Nephron progenitor cell (in vitro differentiated cells): ENCODE results near the gene CA14.
"Not testable (repeated sequence)": the region's sequence is repeated elsewhere in the genome, so short reads cannot be mapped to it uniquely, and the experiment has no call there.

Source experiments
- DNase-seq: peaks from one replicate; pipeline ENCODE4 v3.0.0; 2021
- H3K27ac Mint-ChIP-seq: 2 replicates; pipeline ENCODE4 v1.8.0; 2021; ENCODE audit warnings: mild to moderate bottlenecking, moderate library complexity, mixed read lengths
- H3K27me3 Mint-ChIP-seq: 2 replicates; pipeline ENCODE4 v1.8.0; 2021; ENCODE audit warnings: mild to moderate bottlenecking, low read depth, mixed read lengths; ENCODE audit not compliant: poor library complexity
- H3K36me3 Mint-ChIP-seq: 2 replicates; pipeline ENCODE4 v1.8.0; 2021; ENCODE audit warnings: low read depth, mixed read lengths
- H3K4me1 Mint-ChIP-seq: 2 replicates; pipeline ENCODE4 v1.8.0; 2021; ENCODE audit warnings: mixed read lengths
- H3K4me3 Mint-ChIP-seq: 2 replicates; pipeline ENCODE4 v1.8.0; 2021; ENCODE audit warnings: mild to moderate bottlenecking, moderate library complexity, mixed read lengths
- H3K9me3 Mint-ChIP-seq: 2 replicates; pipeline ENCODE4 v1.8.0; 2021; ENCODE audit warnings: mild to moderate bottlenecking, moderate library complexity, mixed read lengths
- TF ChIP-seq, protein P1 (sequence below): fragments of 200-600 bp; sonication (generic); IDR thresholded peaks from 2 replicates; pipeline ENCODE4 v1.5.0; 2021; ENCODE audit warnings: antibody characterized with exemption

The CA14 gene

DNA sequence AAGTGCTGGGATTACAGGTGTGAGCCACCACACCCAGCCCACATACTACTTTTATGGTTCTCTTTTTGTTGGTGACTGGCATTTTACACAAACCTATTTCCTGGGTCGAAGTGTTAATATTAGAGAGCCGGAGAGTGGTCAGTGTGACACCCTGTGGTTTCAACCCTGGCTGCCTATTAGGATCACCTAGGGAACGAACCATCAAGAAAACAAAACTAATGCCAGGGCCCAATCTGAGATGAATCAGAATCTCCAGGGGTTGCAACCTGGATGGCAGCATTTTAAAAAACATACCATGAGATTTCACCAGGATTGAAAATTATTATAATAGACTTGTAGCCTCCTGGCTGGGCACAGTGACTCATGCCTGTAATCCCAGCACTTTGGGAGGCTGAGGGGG, 42.1 kb downstream of the CA14 start:
- peak overlapping the region; percentile 25 for H3K27ac Mint-ChIP-seq
- TF ChIP-seq, protein P1, sequence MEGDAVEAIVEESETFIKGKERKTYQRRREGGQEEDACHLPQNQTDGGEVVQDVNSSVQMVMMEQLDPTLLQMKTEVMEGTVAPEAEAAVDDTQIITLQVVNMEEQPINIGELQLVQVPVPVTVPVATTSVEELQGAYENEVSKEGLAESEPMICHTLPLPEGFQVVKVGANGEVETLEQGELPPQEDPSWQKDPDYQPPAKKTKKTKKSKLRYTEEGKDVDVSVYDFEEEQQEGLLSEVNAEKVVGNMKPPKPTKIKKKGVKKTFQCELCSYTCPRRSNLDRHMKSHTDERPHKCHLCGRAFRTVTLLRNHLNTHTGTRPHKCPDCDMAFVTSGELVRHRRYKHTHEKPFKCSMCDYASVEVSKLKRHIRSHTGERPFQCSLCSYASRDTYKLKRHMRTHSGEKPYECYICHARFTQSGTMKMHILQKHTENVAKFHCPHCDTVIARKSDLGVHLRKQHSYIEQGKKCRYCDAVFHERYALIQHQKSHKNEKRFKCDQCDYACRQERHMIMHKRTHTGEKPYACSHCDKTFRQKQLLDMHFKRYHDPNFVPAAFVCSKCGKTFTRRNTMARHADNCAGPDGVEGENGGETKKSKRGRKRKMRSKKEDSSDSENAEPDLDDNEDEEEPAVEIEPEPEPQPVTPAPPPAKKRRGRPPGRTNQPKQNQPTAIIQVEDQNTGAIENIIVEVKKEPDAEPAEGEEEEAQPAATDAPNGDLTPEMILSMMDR, result no peak
- DNase-seq, result no peak
- peaks cover 71% of the 10 kb centered on the region for H3K36me3 Mint-ChIP-seq
- H3K4me3 Mint-ChIP-seq, result no peak overlapping the region
- H3K4me1 Mint-ChIP-seq, result peaks cover 18% of the 10 kb centered on the region
- no peaks in the 10 kb centered on the region for H3K27me3 Mint-ChIP-seq
- no peaks in the 10 kb centered on the region for H3K9me3 Mint-ChIP-seq

DNA sequence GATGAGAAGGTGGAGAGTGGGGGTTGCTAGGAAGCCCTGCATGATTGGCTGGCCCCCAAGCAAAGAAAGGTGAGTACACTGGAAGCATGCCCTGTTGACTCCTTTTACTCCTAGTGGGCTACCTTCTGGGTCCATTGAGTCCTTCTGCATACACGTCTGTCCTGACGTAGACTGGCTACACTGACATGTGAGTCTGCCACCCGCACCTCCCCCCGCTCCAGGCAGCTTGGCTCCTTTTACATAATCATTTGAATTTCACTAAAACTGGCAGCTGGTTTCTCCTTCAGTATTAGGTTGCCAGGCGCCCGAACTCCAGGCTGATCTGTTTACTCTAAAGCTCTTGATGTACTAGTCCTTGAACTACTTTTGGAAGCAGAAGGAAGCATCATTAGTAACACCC, 44.8 kb downstream of the CA14 start:
- TF ChIP-seq, protein P1, result no peak
- no peaks in the 10 kb centered on the region for H3K4me1 Mint-ChIP-seq
- H3K9me3 Mint-ChIP-seq, result no peaks in the 10 kb centered on the region
- H3K4me3 Mint-ChIP-seq, result no peak overlapping the region
- no peaks in the 10 kb centered on the region for H3K27me3 Mint-ChIP-seq
- DNase-seq, result no peak
- no peak overlapping the region for H3K27ac Mint-ChIP-seq
- peaks cover 61% of the 10 kb centered on the region for H3K36me3 Mint-ChIP-seq

DNA sequence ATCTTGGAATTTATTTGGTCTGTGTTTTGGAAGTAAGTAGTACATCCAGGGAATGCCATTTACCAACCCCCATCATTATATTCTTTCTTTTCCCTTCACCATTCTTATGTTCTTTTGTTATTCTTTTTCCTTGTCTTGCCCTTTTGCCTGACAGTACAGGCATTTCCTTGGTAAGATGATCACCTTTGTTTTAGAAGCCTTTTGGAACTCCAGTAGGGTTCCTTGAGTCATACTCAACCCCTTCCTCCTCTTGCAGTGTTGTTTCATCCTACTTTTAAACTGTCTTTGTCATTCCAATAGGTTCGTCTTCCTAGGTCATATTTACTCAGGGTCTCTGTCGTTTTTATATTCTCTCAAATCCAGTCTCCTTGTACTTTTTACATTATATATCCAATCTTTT, 45.3 kb downstream of the CA14 start:
- Mint-ChIP-seq H3K27me3 (no peaks in the 10 kb centered on the region), H3K9me3 (no peaks in the 10 kb centered on the region), H3K4me1 (no peaks in the 10 kb centered on the region), H3K4me3 (no peak overlapping the region), H3K36me3 (peaks cover 58% of the 10 kb centered on the region), H3K27ac (no peak overlapping the region)
- DNase-seq, result no peak
- TF ChIP-seq, protein P1, result no peak

DNA sequence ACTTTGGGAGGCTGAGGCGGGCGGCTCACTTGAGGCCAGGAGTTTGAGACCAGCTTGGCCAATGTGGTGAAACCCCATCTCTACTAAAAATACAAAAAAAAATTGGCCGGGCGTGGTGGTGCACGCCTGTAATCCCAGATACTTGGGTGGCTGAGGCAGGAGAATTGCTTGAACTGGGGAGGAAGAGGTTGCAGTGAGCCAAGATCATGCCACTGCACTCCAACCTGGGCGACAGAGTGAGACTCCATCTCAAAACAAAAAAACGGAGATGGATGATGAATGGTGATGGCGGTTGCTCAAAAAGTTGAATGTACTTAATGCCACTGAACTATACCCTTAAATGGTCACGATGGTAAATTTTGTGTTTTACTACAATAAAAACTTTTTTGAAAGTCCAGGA, 51.0 kb downstream of the CA14 start:
- not testable (repeated sequence) for H3K27ac Mint-ChIP-seq, H3K4me1 Mint-ChIP-seq, H3K27me3 Mint-ChIP-seq, H3K4me3 Mint-ChIP-seq, DNase-seq, H3K9me3 Mint-ChIP-seq
- peaks cover 32% of the 10 kb centered on the region for H3K36me3 Mint-ChIP-seq

DNA sequence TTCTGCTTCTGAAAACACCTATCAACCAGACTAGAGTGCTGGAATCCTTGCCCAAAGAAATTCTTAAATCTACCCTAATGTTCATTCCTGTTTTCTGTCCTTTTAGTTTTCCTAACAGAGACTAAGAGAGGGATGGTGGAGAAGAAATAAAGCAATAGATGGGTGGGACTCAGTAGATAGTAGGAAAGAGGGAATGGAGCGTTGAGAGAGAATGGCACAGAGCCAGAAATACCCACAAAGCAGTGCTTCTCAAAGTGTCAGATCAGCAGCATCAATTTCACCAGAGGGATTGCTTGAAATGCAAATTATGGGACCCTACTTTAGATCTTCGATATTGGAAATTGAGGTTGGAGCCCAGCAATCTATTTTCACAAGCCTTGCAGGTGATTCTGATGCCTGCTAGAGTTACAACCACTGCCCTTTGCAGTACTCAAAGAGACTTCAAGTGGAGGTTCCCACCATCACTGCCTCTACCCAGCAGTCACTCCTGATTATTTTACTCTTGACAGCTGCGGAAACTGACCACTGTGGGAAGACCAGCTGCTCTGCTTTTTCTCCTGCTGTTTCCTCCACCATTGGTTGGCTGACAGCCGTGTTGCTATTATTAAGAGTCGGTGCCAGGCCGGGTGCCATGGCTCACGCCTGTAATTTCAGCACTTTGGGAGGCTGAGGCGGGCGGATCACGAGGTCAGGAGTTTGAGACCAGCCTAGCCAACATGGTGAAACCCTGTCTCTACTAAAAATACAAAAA, 52.4 kb downstream of the CA14 start:
- TF ChIP-seq, protein P1, result no peak
- peak overlapping the region; percentile 77 for H3K27ac Mint-ChIP-seq
- H3K4me3 Mint-ChIP-seq, result no peak overlapping the region
- peaks cover 5% of the 10 kb centered on the region for H3K27me3 Mint-ChIP-seq
- DNase-seq, result no peak
- H3K9me3 Mint-ChIP-seq, result no peaks in the 10 kb centered on the region
- H3K36me3 Mint-ChIP-seq, result peaks cover 29% of the 10 kb centered on the region
- H3K4me1 Mint-ChIP-seq, result peaks cover 8% of the 10 kb centered on the region

DNA sequence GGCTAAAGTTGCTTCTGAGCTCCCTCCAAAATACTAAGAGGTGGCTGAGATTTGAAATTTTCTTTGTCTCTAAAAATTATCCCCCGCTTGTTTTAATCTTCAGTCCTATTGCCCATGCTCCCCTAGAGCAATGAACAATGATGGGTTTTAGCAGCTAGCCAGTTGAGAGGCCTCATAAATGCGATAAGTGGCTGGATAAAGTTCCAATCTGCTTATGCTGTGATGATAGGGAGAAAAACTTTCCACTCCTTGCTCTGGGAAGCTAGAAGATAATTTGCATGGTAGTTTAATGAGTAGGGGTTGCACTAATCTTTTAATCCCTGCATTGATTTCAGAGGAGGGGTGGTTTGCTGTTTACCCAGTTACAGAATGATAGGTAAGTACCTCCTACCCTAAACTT, 54.2 kb downstream of the CA14 start:
- TF ChIP-seq, protein P1, result no peak
- H3K27me3 Mint-ChIP-seq, result peaks cover 5% of the 10 kb centered on the region
- no peaks in the 10 kb centered on the region for H3K9me3 Mint-ChIP-seq
- peaks cover 20% of the 10 kb centered on the region for H3K36me3 Mint-ChIP-seq
- DNase-seq, result no peak
- peak overlapping the region; percentile 47 for H3K27ac Mint-ChIP-seq
- peaks cover 8% of the 10 kb centered on the region for H3K4me1 Mint-ChIP-seq
- H3K4me3 Mint-ChIP-seq, result no peak overlapping the region
